Suprapubic skin (tissue), 3 donors: ENCODE data around the gene XPOT.
A peak's percentile ranks its signal among the peaks of the same experiment; 100 is the strongest.

Experiments
- CTCF ChIP-seq, 2 donors: fragments of 200-600 bp in 1 of 2; fragments of 450-650 bp in 1 of 2; sonication (generic) in 1 of 2; IDR thresholded peaks; one replicate each; pipeline ENCODE4 v1.5.1; 2016 to 2019; ENCODE audit warnings: antibody characterized with exemption in 2 of 2, mild to moderate bottlenecking in 1 of 2, moderate library complexity in 1 of 2
- POLR2A ChIP-seq, 2 donors: fragments of 450-650 bp; IDR thresholded peaks; one replicate each; pipeline ENCODE4 v1.6.1; 2017; ENCODE audit warnings: antibody characterized with exemption in 2 of 2, mild to moderate bottlenecking in 2 of 2, moderate library complexity in 2 of 2

GRCh38 chr12:64451687-64452558 is 47.7 kb downstream of the XPOT start, which contains the start of gene TBK1:
- peak in 1 of 2 donors; percentile 17 for TF ChIP-seq CTCF (IDR thresholded peaks at IDR 0.05)
- TF ChIP-seq POLR2A (IDR thresholded peaks at IDR 0.05) = peak in 1 of 2 donors; percentile 85
